Measurements from ENCODE around the gene AFTPH. TPM values are rescaled to one million over a fixed set of nuclear protein-coding genes. Genes with fewer than 3 reads are reported as not detected.

AFTPH gene
- total RNA-seq, 1 experiment from 2014 or later = 18.8 TPM

DNA sequence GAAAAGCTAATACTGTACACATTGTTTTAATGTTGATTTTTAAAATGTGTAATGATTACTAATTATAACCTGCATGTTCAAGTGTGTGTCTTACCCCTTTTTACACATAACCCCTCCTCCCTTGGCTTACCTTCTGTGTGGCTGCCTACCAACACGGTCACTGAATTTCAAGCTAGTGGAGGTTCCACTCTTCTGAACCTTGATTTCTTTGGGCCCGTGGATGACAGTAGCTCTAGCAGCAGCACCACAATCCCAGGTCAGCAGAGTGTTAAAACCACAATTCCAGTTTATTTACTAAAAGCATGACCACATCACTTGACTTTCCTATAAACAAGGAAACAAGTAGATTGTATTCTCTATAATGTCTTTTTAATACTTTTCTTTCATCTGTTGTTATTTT lies 56.9 kb downstream of the AFTPH start:
- no peak for DNase-seq (ENCODE audit: low spot score)
- H3K4me3 ChIP-seq (ENCODE audit: low read depth, low read length, poor library complexity, severe bottlenecking) = no peak overlapping the region
- TF ChIP-seq, protein P1, sequence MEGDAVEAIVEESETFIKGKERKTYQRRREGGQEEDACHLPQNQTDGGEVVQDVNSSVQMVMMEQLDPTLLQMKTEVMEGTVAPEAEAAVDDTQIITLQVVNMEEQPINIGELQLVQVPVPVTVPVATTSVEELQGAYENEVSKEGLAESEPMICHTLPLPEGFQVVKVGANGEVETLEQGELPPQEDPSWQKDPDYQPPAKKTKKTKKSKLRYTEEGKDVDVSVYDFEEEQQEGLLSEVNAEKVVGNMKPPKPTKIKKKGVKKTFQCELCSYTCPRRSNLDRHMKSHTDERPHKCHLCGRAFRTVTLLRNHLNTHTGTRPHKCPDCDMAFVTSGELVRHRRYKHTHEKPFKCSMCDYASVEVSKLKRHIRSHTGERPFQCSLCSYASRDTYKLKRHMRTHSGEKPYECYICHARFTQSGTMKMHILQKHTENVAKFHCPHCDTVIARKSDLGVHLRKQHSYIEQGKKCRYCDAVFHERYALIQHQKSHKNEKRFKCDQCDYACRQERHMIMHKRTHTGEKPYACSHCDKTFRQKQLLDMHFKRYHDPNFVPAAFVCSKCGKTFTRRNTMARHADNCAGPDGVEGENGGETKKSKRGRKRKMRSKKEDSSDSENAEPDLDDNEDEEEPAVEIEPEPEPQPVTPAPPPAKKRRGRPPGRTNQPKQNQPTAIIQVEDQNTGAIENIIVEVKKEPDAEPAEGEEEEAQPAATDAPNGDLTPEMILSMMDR (conservative IDR thresholded peaks at IDR 0.05; ENCODE audit: low read depth, low read length) = no peak
- TF ChIP-seq EZH2 (IDR thresholded peaks at IDR 0.05; ENCODE audit: borderline replicate concordance, low read depth, low read length, poor library complexity, severe bottlenecking) = no peak
- intact Hi-C loops (cut with micrococcal nuclease; ENCODE audit: unreplicated experiment) = loop anchor here (10.0 kb wide), 1 partner anchor 994 kb away; no protein-coding TSS in a partner anchor
- H3K4me1 ChIP-seq (ENCODE audit: insufficient read depth, low read length, poor library complexity, severe bottlenecking) = no peaks in the 10 kb centered on the region
- CTCF ChIA-PET = no interaction called here
- POLR2A ChIA-PET (ENCODE audit: low non-redundant PET) = no interaction called here
- BruUV-seq (replicated peaks) = no TSS peak
- H3K27me3 ChIP-seq (replicated peaks; ENCODE audit: insufficient read depth, low read depth, low read length, poor library complexity) = no peaks in the 10 kb centered on the region
- no peak overlapping the region for H3K27ac ChIP-seq (ENCODE audit: low read depth, low read length, poor library complexity, severe bottlenecking)
- no peaks in the 10 kb centered on the region for H3K9me3 ChIP-seq (ENCODE audit: low read depth, low read length, poor library complexity, severe bottlenecking)
- peaks cover 7% of the 10 kb centered on the region for H3K36me3 ChIP-seq (ENCODE audit: insufficient read depth, low read length, poor library complexity, severe bottlenecking)

DNA sequence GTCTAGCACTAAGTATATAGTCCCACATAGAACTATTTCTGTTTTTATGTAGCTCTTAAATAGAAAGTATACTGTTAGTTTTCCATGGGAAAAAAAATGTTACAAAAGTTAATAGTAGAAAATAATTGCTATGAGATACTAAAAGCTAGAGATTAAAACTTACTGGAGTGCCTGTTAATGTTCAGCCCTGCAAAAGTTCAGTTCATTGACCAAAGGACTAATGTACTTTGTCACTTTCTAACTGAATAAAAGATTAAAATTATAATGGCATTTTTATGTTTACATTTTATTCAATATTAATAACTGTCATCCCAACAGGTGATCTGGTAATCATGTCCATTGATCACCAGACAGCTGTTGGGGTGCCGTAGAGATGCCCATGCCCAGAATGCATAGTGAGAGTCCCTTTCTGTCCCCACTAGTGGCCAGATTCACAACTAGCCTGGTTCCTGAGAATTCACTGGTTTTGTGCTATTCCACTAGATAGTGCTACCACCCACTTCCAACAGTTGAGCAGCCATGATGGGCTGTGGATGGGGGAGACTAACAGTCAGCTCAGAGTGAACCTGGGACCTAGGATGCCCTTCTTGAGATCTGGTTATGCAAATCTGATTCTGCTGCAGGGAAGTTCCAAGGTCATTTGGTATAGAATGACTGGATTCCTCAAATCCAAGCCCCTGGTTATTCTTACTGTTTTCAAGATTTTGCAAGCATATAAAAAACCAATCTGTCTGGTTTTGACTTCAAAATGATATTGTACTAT lies 57.8 kb downstream of the AFTPH start:
- intact Hi-C loops (cut with micrococcal nuclease; ENCODE audit: unreplicated experiment) = loop anchor here (10.0 kb wide), 1 partner anchor 993 kb away; no protein-coding TSS in a partner anchor
- no TSS peak for BruUV-seq (replicated peaks)
- POLR2A ChIA-PET (ENCODE audit: low non-redundant PET) = no interaction called here

DNA sequence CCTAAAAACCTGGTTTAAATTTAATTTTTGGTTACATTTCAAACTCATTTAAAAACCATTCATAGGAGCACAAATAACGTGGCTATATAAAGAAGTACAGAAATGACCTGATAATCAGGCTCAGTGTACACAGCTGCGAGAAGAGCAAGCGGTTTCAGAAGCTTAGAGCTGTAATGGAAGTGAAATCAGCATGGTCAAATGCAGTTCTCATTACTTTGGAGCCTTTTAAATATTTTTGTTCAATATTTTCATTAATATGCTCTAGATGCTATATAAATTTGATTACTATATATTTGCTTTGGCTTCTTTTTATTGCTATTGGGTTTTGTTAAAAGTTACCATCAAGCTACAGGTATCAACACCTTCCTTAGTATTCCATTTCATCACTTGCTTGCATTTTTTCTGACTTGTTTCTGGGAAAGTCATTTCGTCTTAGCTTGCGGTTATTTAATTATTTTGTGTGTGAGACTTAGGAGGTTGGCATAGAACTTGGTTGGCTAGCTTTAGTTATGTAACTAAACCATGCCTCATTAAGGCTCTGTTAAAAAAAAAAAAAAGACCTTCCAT lies 58.7 kb downstream of the AFTPH start:
- POLR2A ChIA-PET (ENCODE audit: low non-redundant PET) = no interaction called here
- Histone ChIP-seq H3K27ac (ENCODE audit: low read depth, low read length, poor library complexity, severe bottlenecking) (no peak overlapping the region), H3K36me3 (ENCODE audit: insufficient read depth, low read length, poor library complexity, severe bottlenecking) (peaks cover 7% of the 10 kb centered on the region), H3K27me3 (replicated peaks; ENCODE audit: insufficient read depth, low read depth, low read length, poor library complexity) (no peaks in the 10 kb centered on the region), H3K9me3 (ENCODE audit: low read depth, low read length, poor library complexity, severe bottlenecking) (no peaks in the 10 kb centered on the region), H3K4me3 (ENCODE audit: low read depth, low read length, poor library complexity, severe bottlenecking) (no peak overlapping the region), H3K4me1 (ENCODE audit: insufficient read depth, low read length, poor library complexity, severe bottlenecking) (no peaks in the 10 kb centered on the region)
- CTCF ChIA-PET = no interaction called here
- BruUV-seq (replicated peaks) = no TSS peak
- intact Hi-C loops (cut with micrococcal nuclease; ENCODE audit: unreplicated experiment) = loop anchor here (10.0 kb wide), 1 partner anchor 992 kb away; no protein-coding TSS in a partner anchor
- TF ChIP-seq, protein P1 (conservative IDR thresholded peaks at IDR 0.05; ENCODE audit: low read depth, low read length) = no peak
- TF ChIP-seq EZH2 (IDR thresholded peaks at IDR 0.05; ENCODE audit: borderline replicate concordance, low read depth, low read length, poor library complexity, severe bottlenecking) = no peak
- no peak for DNase-seq (ENCODE audit: low spot score)

More for the DNA sequence above, 57.8 kb downstream of the AFTPH start:
- TF ChIP-seq, protein P1 (conservative IDR thresholded peaks at IDR 0.05; ENCODE audit: low read depth, low read length) = no peak
- no peak for TF ChIP-seq EZH2 (IDR thresholded peaks at IDR 0.05; ENCODE audit: borderline replicate concordance, low read depth, low read length, poor library complexity, severe bottlenecking)
- H3K36me3 ChIP-seq (ENCODE audit: insufficient read depth, low read length, poor library complexity, severe bottlenecking) = peaks cover 10% of the 10 kb centered on the region
- H3K4me1 ChIP-seq (ENCODE audit: insufficient read depth, low read length, poor library complexity, severe bottlenecking) = no peaks in the 10 kb centered on the region
- DNase-seq (ENCODE audit: low spot score) = no peak
- no peaks in the 10 kb centered on the region for H3K27me3 ChIP-seq (replicated peaks; ENCODE audit: insufficient read depth, low read depth, low read length, poor library complexity)
- CTCF ChIA-PET = no interaction called here
- H3K4me3 ChIP-seq (ENCODE audit: low read depth, low read length, poor library complexity, severe bottlenecking) = no peak overlapping the region
- no peak overlapping the region for H3K27ac ChIP-seq (ENCODE audit: low read depth, low read length, poor library complexity, severe bottlenecking)
- no peaks in the 10 kb centered on the region for H3K9me3 ChIP-seq (ENCODE audit: low read depth, low read length, poor library complexity, severe bottlenecking)
